PC-9 (cell line): ENCODE data around the gene MYO16.

Experiments
- EZH2 ChIP-seq: fragments of 200-600 bp; sonication (generic); IDR thresholded peaks from 2 replicates; pipeline ENCODE4 v1.8.0; 2017; ENCODE audit warnings: antibody characterized with exemption, low read depth
- TF ChIP-seq, protein P1 (sequence below): fragments of 200-600 bp; sonication (generic); conservative IDR thresholded peaks from 2 replicates; pipeline ENCODE4 v1.6.1; 2017; ENCODE audit warnings: mixed run types, antibody characterized with exemption, mild to moderate bottlenecking, moderate library complexity

DNA sequence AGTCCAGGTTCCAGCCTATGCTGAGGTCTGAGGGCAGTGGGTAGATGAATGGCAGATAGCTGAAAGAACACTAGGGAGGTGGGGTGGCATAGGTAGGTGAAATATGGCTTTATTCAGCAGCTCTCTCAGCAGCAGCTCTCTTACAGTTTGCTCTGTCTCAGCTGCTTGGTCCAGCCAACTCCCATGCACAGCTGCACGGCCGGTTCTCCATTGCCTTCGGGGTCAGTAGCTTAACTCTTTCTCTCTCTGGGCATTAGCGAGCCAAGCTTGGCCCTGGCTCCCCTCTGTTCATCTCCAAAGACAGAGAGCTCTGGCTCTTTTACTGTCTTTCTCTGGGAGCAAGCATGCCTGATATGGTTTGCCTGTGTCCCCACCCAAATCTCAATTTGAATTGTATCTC, 151.9 kb downstream of the MYO16 start:
- TF ChIP-seq, protein P1, sequence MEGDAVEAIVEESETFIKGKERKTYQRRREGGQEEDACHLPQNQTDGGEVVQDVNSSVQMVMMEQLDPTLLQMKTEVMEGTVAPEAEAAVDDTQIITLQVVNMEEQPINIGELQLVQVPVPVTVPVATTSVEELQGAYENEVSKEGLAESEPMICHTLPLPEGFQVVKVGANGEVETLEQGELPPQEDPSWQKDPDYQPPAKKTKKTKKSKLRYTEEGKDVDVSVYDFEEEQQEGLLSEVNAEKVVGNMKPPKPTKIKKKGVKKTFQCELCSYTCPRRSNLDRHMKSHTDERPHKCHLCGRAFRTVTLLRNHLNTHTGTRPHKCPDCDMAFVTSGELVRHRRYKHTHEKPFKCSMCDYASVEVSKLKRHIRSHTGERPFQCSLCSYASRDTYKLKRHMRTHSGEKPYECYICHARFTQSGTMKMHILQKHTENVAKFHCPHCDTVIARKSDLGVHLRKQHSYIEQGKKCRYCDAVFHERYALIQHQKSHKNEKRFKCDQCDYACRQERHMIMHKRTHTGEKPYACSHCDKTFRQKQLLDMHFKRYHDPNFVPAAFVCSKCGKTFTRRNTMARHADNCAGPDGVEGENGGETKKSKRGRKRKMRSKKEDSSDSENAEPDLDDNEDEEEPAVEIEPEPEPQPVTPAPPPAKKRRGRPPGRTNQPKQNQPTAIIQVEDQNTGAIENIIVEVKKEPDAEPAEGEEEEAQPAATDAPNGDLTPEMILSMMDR = no peak
- no peak for TF ChIP-seq EZH2
